ENCODE data around the gene NFAM1.

- TF ChIP-seq, protein P1, sequence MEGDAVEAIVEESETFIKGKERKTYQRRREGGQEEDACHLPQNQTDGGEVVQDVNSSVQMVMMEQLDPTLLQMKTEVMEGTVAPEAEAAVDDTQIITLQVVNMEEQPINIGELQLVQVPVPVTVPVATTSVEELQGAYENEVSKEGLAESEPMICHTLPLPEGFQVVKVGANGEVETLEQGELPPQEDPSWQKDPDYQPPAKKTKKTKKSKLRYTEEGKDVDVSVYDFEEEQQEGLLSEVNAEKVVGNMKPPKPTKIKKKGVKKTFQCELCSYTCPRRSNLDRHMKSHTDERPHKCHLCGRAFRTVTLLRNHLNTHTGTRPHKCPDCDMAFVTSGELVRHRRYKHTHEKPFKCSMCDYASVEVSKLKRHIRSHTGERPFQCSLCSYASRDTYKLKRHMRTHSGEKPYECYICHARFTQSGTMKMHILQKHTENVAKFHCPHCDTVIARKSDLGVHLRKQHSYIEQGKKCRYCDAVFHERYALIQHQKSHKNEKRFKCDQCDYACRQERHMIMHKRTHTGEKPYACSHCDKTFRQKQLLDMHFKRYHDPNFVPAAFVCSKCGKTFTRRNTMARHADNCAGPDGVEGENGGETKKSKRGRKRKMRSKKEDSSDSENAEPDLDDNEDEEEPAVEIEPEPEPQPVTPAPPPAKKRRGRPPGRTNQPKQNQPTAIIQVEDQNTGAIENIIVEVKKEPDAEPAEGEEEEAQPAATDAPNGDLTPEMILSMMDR (IDR thresholded peaks at IDR 0.05; ENCODE audit: low read depth, low read length, poor library complexity, severe bottlenecking) = no peak
- TF ChIP-seq EZH2phosphoT487 (IDR thresholded peaks at IDR 0.05; ENCODE audit: borderline replicate concordance, low read length) = no peak
Observed at GRCh38 chr22:42375982-42376381, 56.2 kb downstream of the NFAM1 start.

All from DOHH2 (cell line).